ENCODE data around the gene GTSE1.

The GTSE1 gene

GRCh38 chr22:46274381-46274780 is 22.3 kb upstream of the GTSE1 start:
- DNase-seq: no peak

GRCh38 chr22:46275455-46276122 is 21.1 kb upstream of the GTSE1 start:
- no peak for DNase-seq

- no peak for DNase-seq
Measured at GRCh38 chr22:46276563-46276962, 20.1 kb upstream of the GTSE1 start.

GRCh38 chr22:46278656-46279645 is 17.7 kb upstream of the GTSE1 start:
- DNase-seq: no peak

- DNase-seq: no peak
Measured at GRCh38 chr22:46280063-46280817, 16.4 kb upstream of the GTSE1 start.

- no peak for DNase-seq
Measured at GRCh38 chr22:46280999-46281623, 15.6 kb upstream of the GTSE1 start.

GRCh38 chr22:46281866-46282678 is 14.6 kb upstream of the GTSE1 start:
- DNase-seq: no peak

GRCh38 chr22:46286006-46286405 is 10.7 kb upstream of the GTSE1 start:
- DNase-seq: no peak

GRCh38 chr22:46286941-46287872 is 9.5 kb upstream of the GTSE1 start:
- DNase-seq: no peak

GRCh38 chr22:46287873-46288751 is 8.6 kb upstream of the GTSE1 start:
- no peak for DNase-seq

- no peak for DNase-seq
Measured at GRCh38 chr22:46288846-46289243, 7.8 kb upstream of the GTSE1 start.

- no peak for DNase-seq
Measured at GRCh38 chr22:46289244-46289891, 7.3 kb upstream of the GTSE1 start.

GRCh38 chr22:46290121-46290842 is 6.4 kb upstream of the GTSE1 start:
- no peak for DNase-seq

- DNase-seq: no peak
Measured at GRCh38 chr22:46290843-46291785, 5.6 kb upstream of the GTSE1 start.

GRCh38 chr22:46292173-46292572 is 4.5 kb upstream of the GTSE1 start:
- no peak for DNase-seq

- DNase-seq: no peak
Measured at GRCh38 chr22:46292732-46293131, 3.9 kb upstream of the GTSE1 start.

GRCh38 chr22:46293577-46294260 is 3.0 kb upstream of the GTSE1 start:
- DNase-seq: no peak

Measured in kidney glomerular epithelial cell (primary cell).